Testis (tissue), 2 donors: ENCODE measurements around the gene CRLF2.

ENCODE experiments used
- CTCF ChIP-seq, 3 experiments: fragments of 450-650 bp in 2 of 3; fragments of 200-600 bp in 1 of 3; sonication (generic) in 1 of 3; IDR thresholded peaks; one replicate each; pipeline ENCODE4 v1.5.1; 2016 to 2019; ENCODE audit warnings: antibody characterized with exemption in 3 of 3, mild to moderate bottlenecking in 2 of 3, moderate library complexity in 1 of 3
- POLR2A ChIP-seq: fragments of 450-650 bp; IDR thresholded peaks from one replicate; pipeline ENCODE4 v1.6.1; 2017; ENCODE audit warnings: antibody characterized with exemption, mild to moderate bottlenecking, moderate library complexity

GRCh38 chrX:1246816-1247215, 34.4 kb upstream of the CRLF2 start:
- TF ChIP-seq POLR2A (no peak), CTCF (IDR thresholded peaks at IDR 0.05) (peak; percentile 86 to 93 (median 89))
